Measurements from ENCODE around the gene C2CD2. TPM values are rescaled to one million over a fixed set of nuclear protein-coding genes. Genes with fewer than 3 reads are reported as not detected.

Gene C2CD2
- total RNA-seq, 1 experiment from 2014 or later: 9.2 TPM

DNA sequence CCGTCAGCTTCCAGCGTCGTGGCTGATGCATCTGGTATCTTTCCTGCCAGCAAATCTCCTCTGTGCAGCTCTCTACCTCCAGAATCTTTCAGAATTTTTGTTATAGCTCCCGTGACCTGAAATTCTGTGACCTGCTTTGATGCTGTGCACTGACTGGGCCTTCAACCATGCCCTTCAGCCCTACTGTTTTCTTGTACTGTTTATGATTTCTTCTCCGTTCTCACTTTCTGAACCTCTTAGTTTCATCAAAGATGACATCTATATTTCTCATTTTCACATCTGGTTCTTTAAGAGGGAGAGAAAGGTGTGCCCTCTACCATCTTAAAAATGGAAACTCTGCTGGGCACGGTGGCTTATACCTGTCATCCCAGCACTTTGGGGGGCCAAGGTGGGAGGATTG is 80.4 kb downstream of the C2CD2 start:
- CTCF ChIA-PET: no interaction called here
- Histone ChIP-seq H3K36me3 (ENCODE audit: insufficient read depth, low read length, poor library complexity, severe bottlenecking) (no peaks in the 10 kb centered on the region), H3K27ac (ENCODE audit: low read depth, low read length, poor library complexity, severe bottlenecking) (no peak overlapping the region), H3K4me3 (ENCODE audit: low read depth, low read length, poor library complexity, severe bottlenecking) (no peak overlapping the region), H3K27me3 (replicated peaks; ENCODE audit: insufficient read depth, low read depth, low read length, poor library complexity) (no peaks in the 10 kb centered on the region), H3K4me1 (ENCODE audit: insufficient read depth, low read length, poor library complexity, severe bottlenecking) (peaks cover 7% of the 10 kb centered on the region), H3K9me3 (ENCODE audit: low read depth, low read length, poor library complexity, severe bottlenecking) (no peaks in the 10 kb centered on the region)
- TF ChIP-seq CTCF (conservative IDR thresholded peaks at IDR 0.05; ENCODE audit: low read depth, low read length): no peak
- TF ChIP-seq EZH2 (IDR thresholded peaks at IDR 0.05; ENCODE audit: borderline replicate concordance, low read depth, low read length, poor library complexity, severe bottlenecking): no peak
- no peak for DNase-seq (ENCODE audit: low spot score)
- POLR2A ChIA-PET (ENCODE audit: low non-redundant PET): no interaction called here
- intact Hi-C loops (cut with micrococcal nuclease; ENCODE audit: unreplicated experiment): no loop called here
- no TSS peak for BruUV-seq (replicated peaks)

DNA sequence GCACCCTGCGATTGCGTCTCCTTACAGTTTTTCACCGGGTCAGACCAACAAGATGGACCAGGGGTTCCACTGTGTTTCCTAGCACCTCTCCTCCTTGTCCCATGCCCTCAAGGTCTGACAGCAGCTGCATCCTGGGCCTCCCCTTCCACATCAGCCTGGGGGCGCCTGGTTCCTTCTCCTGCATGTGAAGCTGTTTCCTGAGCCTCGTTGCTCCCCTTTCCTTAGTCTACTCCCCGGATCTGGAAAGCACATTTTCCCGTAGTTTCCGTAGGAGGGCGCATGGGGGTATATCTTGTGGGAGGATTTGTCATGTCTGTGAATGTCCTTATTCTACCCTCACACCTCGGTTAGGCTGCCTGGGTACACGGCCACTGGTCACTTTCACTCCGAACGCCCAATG is 80.8 kb downstream of the C2CD2 start:
- no peaks in the 10 kb centered on the region for H3K9me3 ChIP-seq (ENCODE audit: low read depth, low read length, poor library complexity, severe bottlenecking)
- H3K27me3 ChIP-seq (replicated peaks; ENCODE audit: insufficient read depth, low read depth, low read length, poor library complexity): no peaks in the 10 kb centered on the region
- no peak overlapping the region for H3K4me3 ChIP-seq (ENCODE audit: low read depth, low read length, poor library complexity, severe bottlenecking)
- no peak overlapping the region for H3K27ac ChIP-seq (ENCODE audit: low read depth, low read length, poor library complexity, severe bottlenecking)
- BruUV-seq (replicated peaks): no TSS peak
- H3K36me3 ChIP-seq (ENCODE audit: insufficient read depth, low read length, poor library complexity, severe bottlenecking): no peaks in the 10 kb centered on the region
- ChIA-PET CTCF (no interaction called here), POLR2A (ENCODE audit: low non-redundant PET) (no interaction called here)
- intact Hi-C loops (cut with micrococcal nuclease; ENCODE audit: unreplicated experiment): no loop called here
- no peak for DNase-seq (ENCODE audit: low spot score)
- no peak for TF ChIP-seq EZH2 (IDR thresholded peaks at IDR 0.05; ENCODE audit: borderline replicate concordance, low read depth, low read length, poor library complexity, severe bottlenecking)
- no peak for TF ChIP-seq CTCF (conservative IDR thresholded peaks at IDR 0.05; ENCODE audit: low read depth, low read length)
- peaks cover 5% of the 10 kb centered on the region for H3K4me1 ChIP-seq (ENCODE audit: insufficient read depth, low read length, poor library complexity, severe bottlenecking)

DNA sequence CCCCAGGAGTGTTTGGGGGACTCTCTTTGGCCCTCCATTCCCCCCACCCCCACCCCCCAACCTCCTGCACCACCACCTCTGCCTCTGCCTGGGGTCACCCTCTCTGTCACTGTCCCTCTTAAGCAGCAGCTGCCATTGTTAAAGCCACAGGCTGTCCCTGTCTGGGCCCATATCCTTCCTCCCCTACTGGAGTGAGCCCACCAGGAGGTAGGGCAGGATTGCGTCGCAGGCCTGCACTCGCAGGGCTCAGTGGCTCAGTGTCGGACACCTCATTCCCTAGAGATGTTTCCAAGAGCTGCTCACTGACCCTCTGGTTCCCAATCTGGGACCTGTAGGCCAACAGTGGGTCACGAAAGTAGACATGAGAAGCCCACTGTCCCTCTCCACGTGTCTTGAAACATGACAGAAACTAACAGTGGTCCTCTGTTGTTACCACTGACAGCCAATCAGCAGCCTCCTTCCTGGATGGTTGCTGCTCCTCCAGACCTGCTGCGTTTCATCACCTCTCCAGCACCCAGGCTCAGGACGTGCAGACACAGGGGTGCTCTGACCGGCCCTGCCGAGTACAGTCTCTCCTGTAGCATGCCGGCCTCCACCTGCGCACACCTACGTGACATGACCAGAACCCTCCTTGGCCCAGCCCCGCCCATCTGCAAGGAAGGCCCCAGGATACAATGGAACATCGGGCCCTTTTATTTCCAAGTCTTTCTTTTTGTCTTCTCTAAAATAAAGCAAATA is 82.4 kb downstream of the C2CD2 start:
- H3K4me3 ChIP-seq (ENCODE audit: low read depth, low read length, poor library complexity, severe bottlenecking): no peak overlapping the region
- no peak for DNase-seq (ENCODE audit: low spot score)
- no peaks in the 10 kb centered on the region for H3K4me1 ChIP-seq (ENCODE audit: insufficient read depth, low read length, poor library complexity, severe bottlenecking)
- H3K9me3 ChIP-seq (ENCODE audit: low read depth, low read length, poor library complexity, severe bottlenecking): no peaks in the 10 kb centered on the region
- no peak for TF ChIP-seq CTCF (conservative IDR thresholded peaks at IDR 0.05; ENCODE audit: low read depth, low read length)
- TF ChIP-seq EZH2 (IDR thresholded peaks at IDR 0.05; ENCODE audit: borderline replicate concordance, low read depth, low read length, poor library complexity, severe bottlenecking): no peak
- H3K27ac ChIP-seq (ENCODE audit: low read depth, low read length, poor library complexity, severe bottlenecking): no peak overlapping the region
- ChIA-PET POLR2A (ENCODE audit: low non-redundant PET) (no interaction called here), CTCF (no interaction called here)
- H3K36me3 ChIP-seq (ENCODE audit: insufficient read depth, low read length, poor library complexity, severe bottlenecking): no peaks in the 10 kb centered on the region
- no peaks in the 10 kb centered on the region for H3K27me3 ChIP-seq (replicated peaks; ENCODE audit: insufficient read depth, low read depth, low read length, poor library complexity)
- no TSS peak for BruUV-seq (replicated peaks)
- intact Hi-C loops (cut with micrococcal nuclease; ENCODE audit: unreplicated experiment): no loop called here
